Stimulated activated memory B cell treated with anti-CD40 and anti-IgM and Interleukin-4, amounts not matched to agents 10 μg/mL and 1 μg/mL and 100 μg/mL, for 72 hours (primary cell): ENCODE results near the gene NUP85.

Experiments
- ATAC-seq: fragments of 150-1000 bp; cut with Tn5 transposase; 2 replicates; pipeline ENCODE4 v1.10.0; 2021
- H3K27ac Mint-ChIP-seq: one replicate; pipeline ENCODE4 v1.8.0; 2022; ENCODE audit warnings: mild to moderate bottlenecking, mixed read lengths
- H3K27me3 Mint-ChIP-seq: one replicate; pipeline ENCODE4 v1.8.0; 2022; ENCODE audit warnings: mixed read lengths
- H3K36me3 Mint-ChIP-seq: one replicate; pipeline ENCODE4 v1.8.0; 2022; ENCODE audit warnings: mixed read lengths
- H3K4me1 Mint-ChIP-seq: one replicate; pipeline ENCODE4 v1.8.0; 2022; ENCODE audit warnings: mixed read lengths
- H3K4me3 Mint-ChIP-seq: one replicate; pipeline ENCODE4 v1.8.0; 2022; ENCODE audit warnings: mild to moderate bottlenecking, moderate library complexity, mixed read lengths
- H3K9me3 Mint-ChIP-seq: one replicate; pipeline ENCODE4 v1.8.0; 2022; ENCODE audit warnings: mixed read lengths

Gene NUP85

GRCh38 chr17:75285123-75285522, 79.6 kb downstream of the NUP85 start:
- Mint-ChIP-seq H3K27ac (no peak overlapping the region), H3K9me3 (no peaks in the 10 kb centered on the region), H3K4me1 (peaks cover 21% of the 10 kb centered on the region), H3K36me3 (peaks cover 40% of the 10 kb centered on the region), H3K4me3 (no peak overlapping the region), H3K27me3 (no peaks in the 10 kb centered on the region)
- ATAC-seq: no peak
